HEK293 (cell line): Measurements from ENCODE around the gene GUK1.
"Not testable (repeated sequence)": the region's sequence is repeated elsewhere in the genome, so short reads cannot be mapped to it uniquely, and the experiment has no call there.

Source experiments
- CTCF ChIA-PET: fragments of 350-600 bp; formaldehyde crosslinking; extraction: SDS; loops from one replicate; lab custom pipeline; 2021; ENCODE audit warnings: antibody characterized with exemption; lab: Yijun Ruan, JAX
- POLR2A ChIA-PET: fragments of 300-600 bp; formaldehyde crosslinking; extraction: SDS; loops from one replicate; lab custom pipeline; 2020; ENCODE audit warnings: antibody characterized with exemption, inconsistent platforms; lab: Yijun Ruan, JAX
- H3K27ac ChIP-seq: fragments of 200-500 bp; sonication (Bioruptor generic); 2 replicates; pipeline ENCODE4 v1.5.1; 2014; ENCODE audit warnings: low read depth, low read length, control low read depth, inconsistent platforms; ENCODE audit errors: extremely low read depth
- H3K36me3 ChIP-seq, 2 experiments: fragments of 200-500 bp in 1 of 2; sonication (Bioruptor generic) in 1 of 2; 1 replicate in 1 of 2; 2 replicates in 1 of 2; pipeline ENCODE4 v1.5.1; 2014 to 2017; ENCODE audit warnings: inconsistent platforms in 2 of 2, low read length in 2 of 2; ENCODE audit not compliant: control insufficient read depth in 2 of 2, insufficient read depth in 1 of 2
- H3K4me1 ChIP-seq: fragments of 200-500 bp; sonication (Bioruptor generic); 2 replicates; pipeline ENCODE4 v1.5.1; 2014; ENCODE audit warnings: mild to moderate bottlenecking, low read length, inconsistent platforms; ENCODE audit not compliant: control insufficient read depth, insufficient read depth
- H3K4me3 ChIP-seq: 2 replicates; pipeline ENCODE4 v1.5.1; 2011; ENCODE audit warnings: low read depth, mild to moderate bottlenecking, control low read depth, low read length, moderate library complexity
- H3K9me3 ChIP-seq: fragments of 200-500 bp; sonication (Bioruptor generic); 2 replicates; pipeline ENCODE4 v1.5.1; 2014; ENCODE audit warnings: low read depth, low read length, inconsistent platforms; ENCODE audit not compliant: control insufficient read depth, insufficient read depth
- EGR2 ChIP-seq: fragments of 450-650 bp; formaldehyde crosslinking; IDR thresholded peaks from 2 replicates; pipeline ENCODE4 v1.5.1; 2016; ENCODE audit warnings: low read depth, missing biosample characterization, missing genetic modification characterization
- HIC1 ChIP-seq: fragments of 450-650 bp; formaldehyde crosslinking; IDR thresholded peaks from 2 replicates; pipeline ENCODE4 v1.5.1; 2016; ENCODE audit warnings: missing biosample characterization, missing genetic modification characterization
- KLF1 ChIP-seq: fragments of 450-650 bp; formaldehyde crosslinking; IDR thresholded peaks from 2 replicates; pipeline ENCODE4 v1.5.1; 2016; ENCODE audit warnings: missing biosample characterization, missing genetic modification characterization
- KLF10 ChIP-seq: fragments of 450-650 bp; IDR thresholded peaks from 2 replicates; pipeline ENCODE4 v1.5.1; 2018; ENCODE audit warnings: missing biosample characterization, mild to moderate bottlenecking, missing genetic modification characterization
- KLF16 ChIP-seq: fragments of 450-650 bp; formaldehyde crosslinking; IDR thresholded peaks from 2 replicates; pipeline ENCODE4 v1.5.1; 2017; ENCODE audit warnings: missing biosample characterization, missing genetic modification characterization
- KLF8 ChIP-seq: fragments of 450-650 bp; formaldehyde crosslinking; IDR thresholded peaks from 2 replicates; pipeline ENCODE4 v1.5.1; 2016; ENCODE audit warnings: missing biosample characterization, missing genetic modification characterization
- KLF9 ChIP-seq: fragments of 450-650 bp; formaldehyde crosslinking; IDR thresholded peaks from 2 replicates; pipeline ENCODE4 v1.5.1; 2016; ENCODE audit warnings: missing biosample characterization, missing genetic modification characterization, low read depth
- PRDM2 ChIP-seq: fragments of 450-650 bp; formaldehyde crosslinking; IDR thresholded peaks from 2 replicates; pipeline ENCODE4 v1.5.1; 2016; ENCODE audit warnings: missing biosample characterization, missing genetic modification characterization, borderline replicate concordance
- SP3 ChIP-seq: fragments of 450-650 bp; formaldehyde crosslinking; IDR thresholded peaks from 2 replicates; pipeline ENCODE4 v1.5.1; 2016; ENCODE audit warnings: missing biosample characterization, missing genetic modification characterization
- ZBTB26 ChIP-seq: fragments of 450-650 bp; formaldehyde crosslinking; optimal IDR thresholded peaks from 2 replicates; pipeline ENCODE3; 2016; ENCODE audit warnings: missing biosample characterization, mild to moderate bottlenecking, missing genetic modification characterization
- ZFHX2 ChIP-seq: fragments of 450-650 bp; formaldehyde crosslinking; conservative IDR thresholded peaks from 2 replicates; pipeline ENCODE4 v1.5.1; 2016; ENCODE audit warnings: missing biosample characterization, missing genetic modification characterization
- ZIC2 ChIP-seq: fragments of 450-650 bp; formaldehyde crosslinking; IDR thresholded peaks from 2 replicates; pipeline ENCODE4 v1.5.1; 2016; ENCODE audit warnings: missing biosample characterization, missing genetic modification characterization
- ZNF121 ChIP-seq: fragments of 450-650 bp; formaldehyde crosslinking; IDR thresholded peaks from 2 replicates; pipeline ENCODE4 v1.5.1; 2016; ENCODE audit warnings: missing biosample characterization, missing genetic modification characterization
- ZNF239 ChIP-seq: fragments of 450-650 bp; formaldehyde crosslinking; IDR thresholded peaks from 2 replicates; pipeline ENCODE4 v1.5.1; 2016; ENCODE audit warnings: missing biosample characterization, missing genetic modification characterization
- ZNF600 ChIP-seq: fragments of 450-650 bp; formaldehyde crosslinking; IDR thresholded peaks from 2 replicates; pipeline ENCODE4 v1.5.1; 2016; ENCODE audit warnings: missing biosample characterization, missing genetic modification characterization

The GUK1 gene

GRCh38 chr1:228172591-228173527, 32.8 kb downstream of the GUK1 start (continued):
- no peak for TF ChIP-seq PRDM2 (tag by site-specific recombination)
- TF ChIP-seq, all 188 proteins: peak for 2

- peak; percentile 99 for TF ChIP-seq KLF9 (tag by site-specific recombination)
- peak; percentile 65; the same call in 1 of the 2 replicates for TF ChIP-seq KLF16 (tag by site-specific recombination)
- TF ChIP-seq ZNF239 (tag by site-specific recombination), result peak; percentile 81; the same call in 1 of the 2 replicates
- TF ChIP-seq KLF10 (tag by site-specific recombination), result peak; percentile 87
- TF ChIP-seq SP3 (tag by site-specific recombination), result peak; percentile 92
- peak; percentile 59; the same call in 1 of the 2 replicates for TF ChIP-seq ZIC2 (tag by site-specific recombination)
- peak; percentile 60 for TF ChIP-seq ZBTB26
- peak; percentile 95 for TF ChIP-seq ZNF600 (tag by site-specific recombination)
- TF ChIP-seq EGR2, result peak; percentile 34; the same call in 1 of the 2 replicates
- peak; percentile 82 for TF ChIP-seq KLF1
- TF ChIP-seq ZFHX2 (tag by site-specific recombination), result peak; percentile 61
- TF ChIP-seq KLF8, result peak; percentile 98
- peak; percentile 71; the same call in 1 of the 2 replicates for TF ChIP-seq ZNF121
- TF ChIP-seq HIC1 (tag by site-specific recombination), result peak; percentile 57
- CTCF ChIA-PET, result interaction anchor here (0.6 to 1.2 kb wide), 4 partner anchors 9 to 350 kb away, joined by 3 to 5 read pairs (median 4); partner anchors contain the start of gene GJC2
- not testable (repeated sequence) for H3K27ac ChIP-seq
These were observed 33.7 kb downstream of the GUK1 start for GRCh38 chr1:228173528-228174481.

More at GRCh38 chr1:228173528-228174481, 33.7 kb downstream of the GUK1 start:
- H3K4me3 ChIP-seq, H3K9me3 ChIP-seq, H3K4me1 ChIP-seq, H3K36me3 ChIP-seq: not testable (repeated sequence)
- POLR2A ChIA-PET, result interaction anchor here (0.6 to 1.7 kb wide), 5 partner anchors 8 to 233 kb away, joined by 3 to 20 read pairs (median 4); partner anchors contain the start of genes GUK1, IBA57 and TRIM11
